ENCODE data around the gene CCN6. TPM values are rescaled to one million over a fixed set of nuclear protein-coding genes. Genes with fewer than 3 reads are reported as not detected.
A peak's percentile ranks its signal among the peaks of the same experiment; 100 is the strongest.

The CCN6 gene
- total and polyA plus RNA-seq, 11 donors: not detected

DNA sequence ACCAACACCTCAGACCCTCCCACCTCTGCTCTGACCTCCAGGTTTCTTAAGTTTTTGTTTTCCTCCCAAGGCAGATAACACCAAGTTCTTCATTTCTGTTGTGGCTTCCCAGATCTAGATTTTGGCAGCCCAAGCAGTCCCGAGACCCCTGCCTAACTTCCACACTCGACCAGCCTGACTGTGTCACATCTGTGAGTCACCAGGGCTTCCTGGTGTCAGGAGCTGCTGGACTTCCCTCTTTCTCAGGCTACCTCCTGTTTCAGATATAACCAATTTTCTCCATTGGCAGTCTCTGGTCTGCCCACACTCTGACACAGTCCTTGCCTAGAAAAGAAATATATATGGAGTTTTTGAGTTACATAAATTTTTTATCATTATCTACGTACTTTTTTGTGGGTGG is 46.1 kb upstream of the CCN6 start:
- no peak for TF ChIP-seq POLR2A (IDR thresholded peaks at IDR 0.05)
- TF ChIP-seq, protein P1, sequence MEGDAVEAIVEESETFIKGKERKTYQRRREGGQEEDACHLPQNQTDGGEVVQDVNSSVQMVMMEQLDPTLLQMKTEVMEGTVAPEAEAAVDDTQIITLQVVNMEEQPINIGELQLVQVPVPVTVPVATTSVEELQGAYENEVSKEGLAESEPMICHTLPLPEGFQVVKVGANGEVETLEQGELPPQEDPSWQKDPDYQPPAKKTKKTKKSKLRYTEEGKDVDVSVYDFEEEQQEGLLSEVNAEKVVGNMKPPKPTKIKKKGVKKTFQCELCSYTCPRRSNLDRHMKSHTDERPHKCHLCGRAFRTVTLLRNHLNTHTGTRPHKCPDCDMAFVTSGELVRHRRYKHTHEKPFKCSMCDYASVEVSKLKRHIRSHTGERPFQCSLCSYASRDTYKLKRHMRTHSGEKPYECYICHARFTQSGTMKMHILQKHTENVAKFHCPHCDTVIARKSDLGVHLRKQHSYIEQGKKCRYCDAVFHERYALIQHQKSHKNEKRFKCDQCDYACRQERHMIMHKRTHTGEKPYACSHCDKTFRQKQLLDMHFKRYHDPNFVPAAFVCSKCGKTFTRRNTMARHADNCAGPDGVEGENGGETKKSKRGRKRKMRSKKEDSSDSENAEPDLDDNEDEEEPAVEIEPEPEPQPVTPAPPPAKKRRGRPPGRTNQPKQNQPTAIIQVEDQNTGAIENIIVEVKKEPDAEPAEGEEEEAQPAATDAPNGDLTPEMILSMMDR (IDR thresholded peaks at IDR 0.05): no peak
- peak in 2 of 4 donors; percentile 48 to 59 for ATAC-seq
- Histone ChIP-seq H3K4me3 (no peak overlapping the region), H3K4me1 (peaks cover 0 to 32% (median 6%) of the 10 kb centered on the region in 12 donors), H3K9me3 (no peaks in the 10 kb centered on the region), H3K36me3 (no peaks in the 10 kb centered on the region), H3K27me3 (no peaks in the 10 kb centered on the region), H3K27ac (peak overlapping the region in 4 of 12 donors; percentile 6 to 47 (median 16))
- intact Hi-C loops (cut with DNase I): loop anchor here in 1 of 10 donors (5.0 kb wide), 1 partner anchor 34 kb away; no protein-coding TSS in a partner anchor
- peak in 2 of 5 donors; percentile 30 to 44 for DNase-seq
- WGBS, 4 donors: 66 to 71% (median 66%) methylated on average over 3 of the region's 3 CpGs

DNA sequence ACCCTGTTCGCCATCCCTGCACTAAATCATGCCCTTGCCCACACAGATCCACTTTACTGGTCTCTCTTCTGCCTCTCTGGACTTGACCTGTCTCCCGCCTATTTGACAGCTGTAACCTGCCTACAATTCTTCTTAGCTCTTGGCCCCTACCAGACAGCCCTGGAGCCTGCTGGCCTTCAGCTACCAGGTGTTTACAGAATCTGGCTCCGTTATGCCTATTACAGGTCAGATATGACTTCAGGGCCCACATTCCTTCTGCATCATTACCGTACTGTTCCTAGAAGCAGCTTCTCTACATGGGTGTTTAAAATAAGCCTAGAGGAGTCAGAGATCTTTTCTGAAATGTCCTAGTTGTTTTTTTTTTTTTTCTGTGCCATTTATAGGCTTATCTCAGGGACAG is 45.4 kb upstream of the CCN6 start:
- no peak for DNase-seq
- intact Hi-C loops (cut with DNase I): loop anchor here in 1 of 10 donors (5.0 kb wide), 1 partner anchor 34 kb away; no protein-coding TSS in a partner anchor
- Histone ChIP-seq H3K27me3 (no peaks in the 10 kb centered on the region), H3K36me3 (no peaks in the 10 kb centered on the region), H3K27ac (peak overlapping the region in 1 of 12 donors; percentile 8), H3K4me1 (peaks cover 0 to 32% (median 6%) of the 10 kb centered on the region in 12 donors), H3K4me3 (no peak overlapping the region), H3K9me3 (no peaks in the 10 kb centered on the region)
- ATAC-seq: no peak
- 84 to 91% (median 88%) methylated on average over 4 of the region's 4 CpGs for WGBS, 4 donors
- TF ChIP-seq POLR2A (IDR thresholded peaks at IDR 0.05): no peak
- TF ChIP-seq, protein P1 (IDR thresholded peaks at IDR 0.05): no peak

DNA sequence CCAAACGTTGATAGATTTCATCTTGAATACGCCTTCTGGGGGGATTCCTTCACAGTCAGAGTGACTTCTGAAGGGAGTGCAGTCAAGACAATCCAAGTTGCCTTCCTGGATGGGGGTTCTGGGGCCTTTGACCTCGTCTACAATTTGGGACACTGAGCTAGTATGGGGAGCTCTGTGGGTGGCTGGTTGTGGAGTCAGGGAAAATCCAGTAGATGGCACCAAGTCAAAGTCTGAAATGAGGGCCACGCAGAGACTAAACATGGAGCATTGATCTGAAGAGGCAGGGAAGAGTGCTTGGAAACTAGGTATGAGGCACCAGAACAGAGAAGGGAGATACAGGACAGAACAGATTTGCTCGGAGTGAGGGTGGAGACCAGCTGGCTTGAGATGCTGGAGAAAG is 43.6 kb upstream of the CCN6 start:
- Histone ChIP-seq H3K36me3 (no peaks in the 10 kb centered on the region), H3K27me3 (no peaks in the 10 kb centered on the region), H3K9me3 (no peaks in the 10 kb centered on the region), H3K4me3 (no peak overlapping the region), H3K27ac (no peak overlapping the region), H3K4me1 (peaks cover 0 to 35% (median 14%) of the 10 kb centered on the region in 12 donors)
- ATAC-seq (no peak), DNase-seq (no peak)
- 79 to 95% (median 88%) methylated on average over 5 of the region's 5 CpGs for WGBS, 4 donors
- intact Hi-C loops (cut with DNase I): no loop called here
- no peak for TF ChIP-seq POLR2A (IDR thresholded peaks at IDR 0.05)
- TF ChIP-seq, protein P1 (IDR thresholded peaks at IDR 0.05): peak in 1 of 12 donors; percentile 20

DNA sequence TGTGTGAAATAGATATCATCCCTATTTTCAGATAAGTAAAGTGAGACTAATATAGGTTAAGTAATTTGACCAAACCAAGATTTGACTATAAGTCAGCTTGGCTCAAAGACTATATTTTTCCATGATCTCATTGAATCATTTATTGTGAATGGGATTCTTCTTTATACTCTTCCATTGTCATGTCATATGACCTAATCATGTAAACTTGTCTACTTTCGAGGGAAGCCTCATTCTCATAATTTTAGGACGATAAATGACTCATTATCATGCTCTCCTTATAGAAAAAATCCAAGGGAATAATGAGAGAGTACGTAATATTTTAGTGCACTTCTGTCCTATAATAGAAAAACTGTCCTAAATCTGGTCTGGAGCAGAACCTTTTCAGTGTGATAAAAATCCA is 40.9 kb upstream of the CCN6 start:
- intact Hi-C loops (cut with DNase I): no loop called here
- Histone ChIP-seq H3K9me3 (no peaks in the 10 kb centered on the region), H3K27ac (no peak overlapping the region), H3K27me3 (no peaks in the 10 kb centered on the region), H3K36me3 (no peaks in the 10 kb centered on the region), H3K4me1 (peaks cover 0 to 51% (median 20%) of the 10 kb centered on the region in 12 donors), H3K4me3 (no peak overlapping the region)
- 93 to 95% (median 94%) methylated on average over 3 of the region's 3 CpGs for whole genome bisulfite sequencing, 4 donors
- no peak for ATAC-seq
- no peak for DNase-seq
- TF ChIP-seq, protein P1 (IDR thresholded peaks at IDR 0.05): no peak
- no peak for TF ChIP-seq POLR2A (IDR thresholded peaks at IDR 0.05)
